ENCODE results near the gene RASA2.

DNA sequence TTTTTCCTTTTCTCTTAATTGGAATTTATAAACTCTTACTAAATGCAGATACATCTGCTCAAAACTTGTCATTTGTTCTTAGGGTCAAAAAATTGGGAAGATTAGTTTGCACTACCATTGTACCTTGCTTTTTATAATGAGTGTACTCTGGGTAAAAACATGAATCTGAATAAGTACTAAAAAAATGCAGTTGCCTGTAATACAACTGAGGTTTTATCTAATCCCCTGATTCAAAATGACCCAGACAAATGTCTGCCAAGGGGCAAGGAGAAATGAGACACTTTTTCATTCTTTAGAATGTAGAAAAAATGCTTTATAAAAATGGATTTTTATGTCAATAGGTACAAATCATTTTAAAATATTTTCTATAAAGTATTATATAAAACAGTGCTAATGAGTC lies 42.4 kb downstream of the RASA2 start:
- TF ChIP-seq, protein P1, sequence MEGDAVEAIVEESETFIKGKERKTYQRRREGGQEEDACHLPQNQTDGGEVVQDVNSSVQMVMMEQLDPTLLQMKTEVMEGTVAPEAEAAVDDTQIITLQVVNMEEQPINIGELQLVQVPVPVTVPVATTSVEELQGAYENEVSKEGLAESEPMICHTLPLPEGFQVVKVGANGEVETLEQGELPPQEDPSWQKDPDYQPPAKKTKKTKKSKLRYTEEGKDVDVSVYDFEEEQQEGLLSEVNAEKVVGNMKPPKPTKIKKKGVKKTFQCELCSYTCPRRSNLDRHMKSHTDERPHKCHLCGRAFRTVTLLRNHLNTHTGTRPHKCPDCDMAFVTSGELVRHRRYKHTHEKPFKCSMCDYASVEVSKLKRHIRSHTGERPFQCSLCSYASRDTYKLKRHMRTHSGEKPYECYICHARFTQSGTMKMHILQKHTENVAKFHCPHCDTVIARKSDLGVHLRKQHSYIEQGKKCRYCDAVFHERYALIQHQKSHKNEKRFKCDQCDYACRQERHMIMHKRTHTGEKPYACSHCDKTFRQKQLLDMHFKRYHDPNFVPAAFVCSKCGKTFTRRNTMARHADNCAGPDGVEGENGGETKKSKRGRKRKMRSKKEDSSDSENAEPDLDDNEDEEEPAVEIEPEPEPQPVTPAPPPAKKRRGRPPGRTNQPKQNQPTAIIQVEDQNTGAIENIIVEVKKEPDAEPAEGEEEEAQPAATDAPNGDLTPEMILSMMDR (IDR thresholded peaks at IDR 0.05) = no peak
- TF ChIP-seq POLR2A (IDR thresholded peaks at IDR 0.05) = no peak
- no peak for TF ChIP-seq POLR2AphosphoS5 (IDR thresholded peaks at IDR 0.05)

All from transverse colon (tissue), 4 donors.